ENCODE results near the gene SAMD7.

Gene SAMD7

DNA sequence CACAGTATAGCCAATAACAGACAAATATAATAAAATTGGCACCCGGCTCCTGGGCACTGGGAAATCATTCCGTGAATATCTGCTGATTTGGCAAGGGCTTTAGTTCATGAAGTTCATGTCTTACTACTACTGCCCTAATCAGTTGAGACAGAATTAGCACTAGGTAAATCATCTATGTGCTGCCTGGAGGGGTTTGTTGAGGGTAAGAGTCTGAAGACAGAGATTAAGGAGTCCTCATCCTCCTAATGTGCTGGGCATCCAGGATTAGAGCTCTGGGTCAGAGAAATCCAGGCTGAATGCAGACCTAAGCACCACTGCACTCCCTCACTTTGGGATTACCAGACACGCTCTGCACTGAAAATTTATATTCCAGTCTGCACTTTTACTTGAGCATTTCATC is 2.0 kb downstream of the SAMD7 start:
- DNase-seq: no peak

DNA sequence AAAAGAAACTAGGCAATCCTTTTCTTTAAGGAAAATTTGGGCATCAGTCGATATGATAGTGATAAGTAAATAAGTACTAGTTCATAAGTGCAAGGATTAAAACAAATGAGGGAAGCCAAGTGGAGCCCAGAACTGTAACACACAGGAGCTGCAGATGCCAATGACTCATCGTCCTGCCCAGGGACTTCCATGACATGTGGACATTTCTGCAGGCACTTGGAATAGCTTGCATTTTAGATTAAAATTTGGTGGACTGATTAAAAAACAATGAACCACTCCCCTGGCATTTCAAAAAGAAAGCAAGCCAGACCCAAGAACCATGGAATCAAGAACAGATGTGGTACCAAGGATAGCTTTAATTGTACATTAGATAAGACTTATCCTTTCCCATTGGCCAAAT is 2.9 kb downstream of the SAMD7 start:
- DNase-seq: no peak

DNA sequence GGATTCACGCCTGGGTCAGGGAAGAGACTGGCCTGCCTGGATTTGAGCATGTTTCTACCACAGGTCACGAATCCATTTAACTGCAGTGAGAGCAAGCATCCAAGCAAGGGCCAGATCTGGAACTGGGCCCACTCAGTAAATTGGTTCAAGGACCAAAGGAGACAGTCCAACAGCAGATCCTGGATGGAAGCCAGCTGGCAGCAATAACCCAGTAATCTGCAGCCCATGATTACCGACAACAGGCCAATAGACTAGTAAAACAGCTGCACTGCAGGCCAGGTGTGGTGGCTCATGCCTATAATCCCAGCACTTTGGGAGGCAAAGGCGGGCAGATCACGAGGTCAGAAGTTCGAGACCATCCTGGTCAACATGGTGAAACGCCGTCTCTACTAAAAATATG is 11.8 kb downstream of the SAMD7 start:
- no peak for DNase-seq

DNA sequence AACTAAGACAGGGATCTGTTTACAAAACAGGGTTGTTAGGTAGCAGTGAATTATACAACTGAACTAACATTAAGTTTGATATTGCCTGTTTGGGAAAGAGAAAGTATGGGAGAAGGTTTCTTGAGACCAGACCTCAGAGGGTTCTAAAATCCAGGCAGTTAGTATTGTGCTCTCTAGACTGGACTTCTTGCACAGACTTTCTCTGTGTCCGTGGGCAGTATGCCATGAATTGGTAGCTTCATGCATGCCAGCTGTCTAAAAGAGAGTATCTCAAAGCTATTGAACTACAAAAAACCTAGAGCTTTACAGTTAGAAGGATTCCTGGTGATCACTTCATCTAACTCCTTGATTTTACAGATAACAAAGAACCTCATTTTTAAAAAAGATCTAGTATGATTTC is 12.5 kb downstream of the SAMD7 start:
- no peak for DNase-seq

DNA sequence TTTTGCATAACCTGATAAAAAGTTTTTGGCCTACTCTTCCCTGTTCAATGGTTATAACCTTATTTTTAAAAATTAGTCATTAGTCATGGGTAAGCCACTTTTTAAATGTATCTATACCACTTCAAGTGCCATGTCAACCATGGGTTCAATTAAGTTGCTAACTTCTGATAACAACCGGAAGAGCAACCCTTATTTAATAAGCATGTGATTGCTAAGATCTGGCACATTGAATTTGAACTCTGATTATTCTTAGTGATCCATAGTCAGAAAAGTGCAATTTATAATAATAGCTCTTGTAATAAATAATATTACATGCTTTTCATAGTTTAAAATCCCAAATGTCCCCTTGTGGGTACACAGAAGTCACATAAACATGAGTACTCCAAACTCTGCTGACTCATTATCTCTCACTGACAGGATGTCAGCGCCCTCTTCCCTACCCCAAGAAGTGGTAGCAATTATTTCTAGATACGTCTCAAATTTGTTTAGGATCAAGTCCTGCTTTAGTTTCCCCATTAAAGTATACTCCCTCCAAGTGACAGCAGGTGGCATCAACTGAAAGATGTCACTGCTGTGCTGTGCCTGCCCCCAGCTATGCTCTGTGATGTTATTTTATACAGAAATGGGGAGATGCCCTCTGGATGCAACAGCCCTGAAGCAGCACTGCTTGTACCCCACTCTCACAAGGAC is 18.6 kb downstream of the SAMD7 start:
- no peak for DNase-seq

DNA sequence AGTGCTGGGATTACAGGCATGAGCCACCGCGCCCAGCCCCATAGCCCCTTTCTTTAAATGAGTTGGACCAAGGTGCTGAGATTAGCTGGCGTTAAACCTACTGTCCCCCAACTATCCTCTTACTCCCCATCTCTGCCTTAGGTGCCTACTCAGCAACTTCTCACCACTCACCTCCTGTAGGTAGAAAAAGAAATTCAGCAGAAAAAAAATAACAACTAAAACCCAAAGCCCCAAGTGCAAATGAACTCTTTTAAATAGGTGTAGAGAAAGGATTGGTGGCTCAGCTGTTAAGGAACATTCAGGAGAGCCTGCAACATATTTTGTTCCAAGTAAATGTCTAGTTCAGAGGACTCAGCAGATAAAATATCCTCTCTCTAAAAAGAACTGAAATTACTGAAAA is 19.5 kb downstream of the SAMD7 start:
- DNase-seq: no peak

DNA sequence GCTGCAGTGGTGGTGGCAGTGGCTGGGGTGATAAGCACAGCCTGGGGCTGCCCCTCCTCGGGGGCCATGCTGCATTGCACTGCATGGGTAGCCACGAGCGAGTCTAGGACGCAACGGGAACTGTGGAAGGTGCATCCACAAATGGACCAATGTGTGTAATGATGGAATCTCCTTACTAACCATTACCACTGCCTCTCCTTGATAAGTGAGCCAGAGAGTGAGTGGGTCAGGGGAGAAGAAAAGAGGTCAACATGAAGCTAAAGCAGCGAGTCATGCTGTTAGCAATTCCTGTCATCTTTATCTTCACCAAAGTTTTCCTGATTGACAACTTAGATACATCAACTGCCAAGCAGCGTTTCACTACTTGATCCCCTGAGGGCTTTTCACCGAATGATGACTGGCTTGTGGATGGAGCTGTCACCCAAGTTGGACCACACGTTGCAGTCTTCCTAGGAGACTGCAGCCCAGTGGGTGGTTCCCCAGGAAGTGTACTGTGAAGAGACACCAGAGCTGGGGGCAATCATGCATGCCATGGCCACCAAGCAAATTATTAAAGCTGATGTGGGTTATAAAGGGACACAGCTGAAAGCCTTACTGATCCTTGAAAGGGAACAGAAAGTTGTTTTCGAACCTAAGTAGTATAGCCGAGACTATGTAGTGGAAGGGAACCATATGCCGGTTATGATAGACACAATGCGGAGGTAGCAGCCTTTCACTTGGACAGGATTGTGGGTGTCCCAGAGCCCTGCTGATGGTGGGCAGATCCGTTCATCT is 20.6 kb downstream of the SAMD7 start:
- no peak for DNase-seq

DNA sequence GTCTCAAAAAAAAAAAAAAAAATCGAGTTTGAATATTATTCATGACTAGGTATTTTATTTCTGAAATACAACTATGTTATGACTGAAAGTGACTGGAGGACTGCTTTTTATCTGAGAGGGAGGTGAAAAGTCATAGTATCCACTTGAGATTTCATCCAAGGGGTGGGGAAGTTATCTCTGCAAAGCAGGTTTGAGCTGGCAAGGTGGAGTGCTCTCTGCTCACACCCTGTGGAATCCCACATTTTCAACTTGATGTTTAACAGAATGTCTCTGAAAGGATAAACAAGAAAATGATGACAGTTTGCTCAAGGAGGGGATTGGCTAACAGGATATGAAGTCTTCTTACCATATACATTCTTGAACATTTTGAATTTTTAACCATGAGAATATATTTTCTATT is 27.9 kb downstream of the SAMD7 start:
- no peak for DNase-seq

DNA sequence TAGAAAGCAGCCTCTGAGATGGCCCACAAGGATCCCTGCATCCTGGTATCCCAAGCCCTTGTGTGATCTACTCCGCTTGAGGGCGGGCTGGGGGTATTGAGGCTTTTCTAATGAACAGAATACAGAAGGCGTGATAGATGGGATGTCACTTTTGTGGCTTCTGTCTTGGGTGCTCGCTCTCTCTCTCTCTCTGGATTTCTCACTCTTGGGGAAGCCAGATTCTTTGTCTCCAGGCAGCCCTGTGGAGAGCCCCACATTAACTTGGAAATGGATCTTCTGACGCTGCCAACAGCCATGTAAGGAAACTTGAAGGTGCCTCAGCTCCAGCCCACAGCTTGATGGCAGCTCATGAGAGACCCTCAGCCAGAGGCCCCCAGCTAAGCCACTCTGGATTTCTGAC is 28.4 kb downstream of the SAMD7 start:
- no peak for DNase-seq

DNA sequence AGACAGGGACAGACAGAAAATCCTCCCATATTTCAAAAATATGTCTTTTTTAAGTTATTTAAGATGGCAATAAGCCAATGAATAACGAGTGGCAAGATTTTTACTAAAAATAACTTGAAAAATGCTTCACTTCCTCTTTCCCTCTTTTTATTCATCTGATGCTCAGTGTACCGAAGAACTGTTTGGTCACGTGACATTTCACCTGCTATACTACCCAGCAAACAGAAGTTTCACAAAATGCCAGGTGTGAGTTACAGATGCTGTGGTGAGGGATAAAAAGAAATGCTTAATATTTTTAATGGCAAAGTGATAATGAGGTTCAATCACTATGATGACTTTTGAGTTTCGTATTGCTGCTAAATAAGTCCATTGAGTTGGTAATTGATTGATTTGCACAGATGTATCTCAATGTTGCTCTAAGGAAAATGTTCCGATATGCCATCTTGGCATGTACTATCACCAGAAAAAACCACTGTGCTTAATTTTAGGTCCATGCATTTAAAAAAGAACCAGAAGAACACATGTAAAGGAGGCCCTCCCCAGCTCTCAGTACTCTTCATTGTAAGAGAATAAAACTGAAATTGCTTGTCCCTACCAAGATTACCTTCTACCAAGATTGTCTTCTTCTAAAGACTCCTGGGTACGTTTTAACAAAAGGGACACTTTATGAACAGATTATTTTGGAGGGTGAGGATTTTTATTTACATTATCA is 29.3 kb downstream of the SAMD7 start:
- DNase-seq: no peak

DNA sequence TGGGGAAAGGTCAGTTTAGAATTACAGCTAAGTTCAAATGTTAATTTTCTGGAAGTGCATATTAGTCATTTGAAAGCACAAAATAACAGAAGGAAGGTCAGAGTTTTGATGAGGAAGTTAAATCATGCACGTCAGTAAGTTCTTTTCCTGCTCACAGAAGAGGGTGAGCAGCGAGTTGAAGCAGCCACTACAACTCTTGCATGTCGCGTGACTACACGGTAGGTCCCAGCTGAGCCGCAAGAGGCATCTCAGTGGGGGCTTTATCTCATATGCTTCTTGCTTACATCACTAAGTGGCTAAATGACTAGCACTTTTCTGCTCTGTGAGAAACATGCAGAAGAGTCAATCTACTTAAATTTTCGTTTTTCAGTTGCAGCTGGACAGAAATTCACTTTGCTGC is 33.9 kb downstream of the SAMD7 start:
- DNase-seq: peak; percentile 56

DNA sequence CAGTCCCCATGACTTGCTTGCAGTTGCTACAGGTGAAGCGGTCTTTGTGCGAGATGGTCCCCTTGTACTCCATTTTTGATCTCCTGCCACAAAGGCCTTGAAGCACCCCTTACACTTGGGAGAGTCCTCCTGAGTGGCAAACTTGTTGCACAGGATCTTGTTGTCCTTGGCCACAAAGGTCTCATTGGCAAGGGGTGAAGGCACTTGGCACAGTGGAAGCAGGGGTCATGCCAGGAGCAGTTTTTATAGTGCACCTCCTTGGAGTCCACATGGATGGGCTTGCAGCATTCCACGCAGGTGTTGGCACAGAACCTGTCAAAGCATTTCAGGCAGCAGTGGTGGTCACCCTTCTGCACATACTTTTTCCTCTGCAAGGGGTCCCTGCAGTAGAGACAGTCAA is 35.0 kb downstream of the SAMD7 start:
- DNase-seq: no peak

DNA sequence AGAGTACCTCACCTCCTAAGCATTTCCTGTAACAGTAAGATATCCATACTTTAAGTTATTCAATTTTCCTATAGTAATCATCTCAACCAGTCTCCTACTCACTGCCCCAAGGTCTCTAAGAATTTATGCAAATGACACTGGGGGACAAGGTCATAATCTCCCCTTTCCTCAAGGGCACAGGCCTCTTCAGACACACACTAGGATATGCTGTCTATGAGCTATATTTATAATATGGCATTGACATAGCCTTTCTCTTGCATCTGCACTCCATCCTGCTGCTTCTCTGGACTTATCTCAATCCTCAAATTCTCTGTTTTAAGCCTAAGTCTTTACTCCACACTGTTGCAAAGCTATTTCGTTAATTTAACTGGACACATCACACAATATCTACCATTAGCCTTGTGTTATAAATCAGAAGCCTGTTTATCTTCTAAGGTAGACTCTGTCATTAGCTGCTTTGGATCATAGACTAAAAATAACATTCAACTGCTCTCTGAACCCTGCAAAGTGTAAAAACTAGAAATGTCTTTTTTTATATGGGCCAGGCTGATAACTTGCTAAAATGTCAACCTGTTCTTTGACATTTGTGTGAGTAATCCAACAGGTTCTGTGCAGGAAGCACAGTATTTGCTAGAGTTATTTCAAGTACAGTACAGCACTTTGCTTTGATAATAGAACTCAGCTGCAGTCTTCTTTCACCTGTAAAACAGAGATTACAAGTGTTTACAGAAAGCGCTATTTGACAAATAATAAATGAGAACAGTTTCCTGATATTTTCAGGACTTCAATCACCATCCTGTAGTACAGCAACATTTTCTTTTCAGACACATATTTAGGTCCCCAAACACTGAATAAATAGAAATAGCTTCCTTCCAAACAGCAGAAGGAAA is 37.4 kb downstream of the SAMD7 start:
- DNase-seq: no peak

DNA sequence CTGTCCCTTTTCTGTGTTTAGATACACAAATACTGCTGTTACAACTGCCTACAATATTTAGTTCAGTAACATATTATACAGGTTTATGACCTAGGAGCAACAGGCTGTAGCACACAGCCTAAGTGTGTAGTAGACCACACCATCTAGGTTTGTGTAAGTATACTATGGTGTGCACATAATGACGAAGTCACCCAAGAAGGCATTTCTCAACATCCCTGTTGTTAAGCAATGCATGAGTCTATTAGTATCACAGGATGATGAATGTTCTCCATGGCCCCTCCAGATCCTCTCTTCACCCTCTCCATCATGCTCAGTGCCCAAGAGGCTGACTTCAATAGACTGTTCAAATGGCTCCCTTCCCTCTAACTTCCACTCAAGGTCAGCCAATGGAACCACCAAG is 40.7 kb downstream of the SAMD7 start:
- no peak for DNase-seq

DNA sequence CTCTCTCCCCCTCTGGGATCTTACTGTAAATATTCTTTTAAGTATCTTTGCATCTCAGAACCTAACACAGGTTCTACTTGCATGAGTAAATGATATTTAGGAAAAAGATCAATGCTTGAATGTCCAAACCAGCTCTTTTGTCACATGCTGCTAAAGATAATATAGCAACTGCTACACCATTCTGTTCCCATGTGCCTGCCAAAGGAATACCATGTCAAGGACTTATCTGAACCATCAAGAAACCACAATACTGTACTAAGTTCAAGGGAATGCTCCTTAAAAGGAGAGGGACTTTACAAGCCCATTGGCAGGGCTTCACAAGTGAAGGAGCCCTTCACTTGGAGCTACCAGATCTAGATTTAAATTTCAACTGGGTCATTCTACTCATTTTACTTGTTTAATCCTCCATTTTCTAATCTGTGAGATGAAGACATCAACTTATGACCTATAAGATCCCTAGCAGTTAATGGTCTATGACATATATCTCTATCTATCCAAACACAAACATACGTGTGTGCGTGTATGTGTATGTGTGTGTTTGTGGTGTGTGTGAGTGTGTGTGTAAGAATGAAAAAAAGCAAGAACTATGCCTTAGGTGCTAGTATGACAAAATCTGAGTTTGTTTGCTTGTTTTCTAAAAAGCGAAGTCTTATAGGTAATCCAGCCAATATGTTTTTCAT is 42.2 kb downstream of the SAMD7 start:
- DNase-seq: no peak

DNA sequence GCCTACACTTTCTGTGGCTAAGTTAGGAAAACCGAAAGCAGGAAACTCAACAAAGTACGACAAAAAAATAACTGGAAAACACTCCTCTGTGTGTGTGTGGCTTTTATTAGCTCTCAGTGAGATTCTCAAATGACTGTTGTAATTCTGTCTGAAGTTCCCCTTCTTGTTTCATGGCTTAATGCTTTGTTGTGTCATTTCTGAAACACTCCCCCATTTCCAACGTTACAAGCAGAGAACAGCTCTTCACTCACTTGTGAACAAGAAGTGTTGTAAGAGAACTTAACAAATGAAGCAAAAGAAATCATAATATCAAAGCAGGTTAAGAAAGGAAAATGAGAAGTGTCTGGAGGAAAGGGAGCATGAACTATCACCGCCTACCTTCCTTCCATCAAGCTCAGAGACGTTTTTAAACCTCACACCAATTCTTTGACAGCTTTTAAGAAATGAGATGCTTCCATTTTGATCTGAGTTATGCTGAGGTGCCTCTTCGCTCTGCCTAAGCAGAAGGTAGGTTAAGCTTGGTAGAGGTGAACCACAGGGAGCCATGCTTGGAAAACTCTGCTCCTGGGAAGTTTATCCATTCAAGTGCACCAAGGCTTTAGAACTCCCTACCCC is 42.9 kb downstream of the SAMD7 start:
- DNase-seq: no peak

DNA sequence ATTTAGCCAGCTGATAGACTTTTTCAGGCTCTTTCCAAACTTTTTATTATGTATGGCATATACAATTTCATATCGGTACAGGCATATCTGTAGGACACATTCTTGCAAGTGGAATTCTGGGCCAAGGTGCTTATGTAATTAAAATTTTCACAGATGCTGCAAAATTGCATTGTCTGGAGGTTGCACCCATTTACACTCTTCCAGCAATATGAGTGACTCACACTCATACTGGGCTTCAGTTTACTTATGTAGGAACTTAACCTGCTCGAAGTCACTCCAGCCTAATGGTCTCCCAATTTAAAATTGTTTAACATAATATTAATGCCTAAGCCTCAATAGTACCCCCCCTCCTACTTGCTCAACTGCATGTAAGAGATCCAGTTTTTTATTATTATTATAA is 44.0 kb downstream of the SAMD7 start:
- no peak for DNase-seq

DNA sequence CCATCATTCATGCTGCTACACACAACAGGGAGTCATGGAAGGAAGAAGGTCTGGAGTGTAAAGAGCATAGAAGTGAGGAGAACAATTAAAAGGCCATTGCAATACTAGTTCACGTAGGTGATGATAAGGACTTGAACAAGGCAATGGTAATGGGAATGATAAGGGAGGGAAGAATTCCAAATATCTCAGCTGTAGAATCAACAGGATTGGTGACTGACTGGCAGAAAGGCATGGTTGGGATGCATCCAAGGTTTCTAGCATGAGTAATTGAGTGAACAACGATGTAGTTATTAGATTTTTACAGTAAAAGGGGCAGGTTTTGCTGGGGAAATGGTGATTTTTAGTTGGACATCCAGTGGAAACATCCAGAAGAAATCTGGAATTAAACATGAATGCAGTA is 52.8 kb downstream of the SAMD7 start:
- DNase-seq: no peak

DNA sequence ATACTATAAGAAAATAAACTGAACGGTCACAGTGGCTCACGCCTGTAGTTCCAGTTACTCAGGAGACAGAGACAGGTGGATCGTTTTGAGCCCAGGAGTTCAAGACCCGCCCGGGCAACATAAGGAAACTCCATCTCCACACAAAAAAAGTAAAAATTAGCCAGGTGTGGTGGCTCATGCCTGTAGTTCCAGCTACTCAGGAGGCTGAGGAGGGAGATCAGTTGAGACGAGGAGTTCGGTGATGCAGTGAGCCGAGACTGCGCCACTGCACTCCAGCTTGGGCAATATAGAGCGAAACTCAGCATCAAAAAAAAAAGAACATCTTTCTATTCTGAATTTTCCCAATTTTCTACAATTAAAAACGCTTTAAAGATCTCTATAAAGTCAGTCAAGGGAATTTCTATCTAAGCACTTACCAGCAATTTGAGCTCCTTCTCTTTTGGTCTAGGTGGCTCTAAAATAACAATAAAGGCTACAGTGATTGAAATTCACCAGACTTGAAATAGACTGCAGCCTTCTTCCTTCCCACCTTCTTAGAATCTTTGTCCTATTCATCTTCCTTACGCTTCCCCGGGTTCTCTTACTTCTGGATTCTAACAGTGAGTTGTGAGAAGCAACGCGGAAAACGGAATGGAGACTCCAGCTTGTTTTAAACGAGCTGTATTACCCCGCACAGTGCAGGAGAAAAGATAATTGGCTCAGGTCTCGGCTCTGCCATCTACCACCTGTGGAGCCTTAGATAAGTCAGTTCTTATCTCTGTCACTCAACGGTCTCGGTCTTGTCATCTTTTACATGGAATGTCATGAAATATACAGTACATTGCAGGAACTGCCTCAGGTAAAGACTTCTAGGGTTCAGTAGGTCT is 54.4 kb downstream of the SAMD7 start:
- no peak for DNase-seq

DNA sequence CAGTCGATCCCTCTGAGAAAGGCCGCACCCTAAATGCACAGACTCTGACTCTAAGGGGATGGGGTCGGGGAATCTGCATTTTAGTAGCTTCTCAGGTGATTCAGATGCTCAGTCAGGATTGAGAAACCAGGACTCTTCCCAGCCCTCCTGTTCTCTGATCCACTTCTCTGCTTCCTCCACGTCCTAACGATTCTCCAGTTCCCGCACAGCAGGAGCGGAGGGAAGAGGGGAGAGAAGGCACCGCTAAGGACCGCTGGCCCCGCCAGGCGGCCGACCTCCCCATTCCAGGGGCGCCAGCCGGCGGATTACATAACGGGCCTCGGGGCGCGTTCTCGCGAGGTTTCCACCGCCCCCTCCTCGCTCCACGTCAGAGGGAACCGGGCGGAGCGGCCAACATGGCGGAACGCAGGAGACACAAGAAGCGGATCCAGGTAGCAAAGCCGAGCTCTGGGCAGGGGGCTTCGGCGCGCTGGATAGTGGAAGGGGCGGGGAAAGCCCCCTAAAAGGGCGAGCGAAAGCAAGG is 55.1 kb downstream of the SAMD7 start, which contains the start of gene SEC62:
Gene SEC62 (plus strand): TSS at position 380 of the 523 bp plus-strand sequence. CDS start 16 bp downstream, at position 396.
- DNase-seq: peak; percentile 95
